GM20000 (cell line): ENCODE data around the gene SLC6A19.

Source experiments
- DNase-seq: peaks from one replicate; pipeline ENCODE4 v3.0.0; 2012; ENCODE audit warnings: low spot score
- CTCF ChIP-seq: IDR thresholded peaks from 2 replicates; pipeline ENCODE4 v1.5.1; 2012; ENCODE audit warnings: mild to moderate bottlenecking, control low read depth; ENCODE audit errors: extremely low read depth, missing control alignments

Gene SLC6A19

GRCh38 chr5:1162276-1162675 lies 39.1 kb upstream of the SLC6A19 start:
- no peak for DNase-seq
- no peak for TF ChIP-seq CTCF

GRCh38 chr5:1162751-1163150 lies 38.6 kb upstream of the SLC6A19 start:
- no peak for TF ChIP-seq CTCF
- no peak for DNase-seq

GRCh38 chr5:1163366-1163765 lies 38.0 kb upstream of the SLC6A19 start:
- no peak for TF ChIP-seq CTCF

GRCh38 chr5:1163879-1164278 lies 37.5 kb upstream of the SLC6A19 start:
- no peak for TF ChIP-seq CTCF
- DNase-seq, result no peak

More at GRCh38 chr5:1163366-1163765, 38.0 kb upstream of the SLC6A19 start:
- DNase-seq, result no peak

- TF ChIP-seq CTCF, result no peak
- no peak for DNase-seq
These were observed 36.4 kb upstream of the SLC6A19 start for GRCh38 chr5:1164696-1165630.

- DNase-seq, result no peak
- TF ChIP-seq CTCF, result no peak
These were observed 35.5 kb upstream of the SLC6A19 start for GRCh38 chr5:1165864-1166263.

GRCh38 chr5:1166370-1166769 lies 35.0 kb upstream of the SLC6A19 start:
- no peak for TF ChIP-seq CTCF
- DNase-seq, result no peak
